GM10248 (cell line): ENCODE data around the gene SEC24C.
A peak's percentile ranks its signal among the peaks of the same experiment; 100 is the strongest.

ENCODE experiments used
- CTCF ChIA-PET: fragments of 300-600 bp; sonication (Branson Sonifier 250); formaldehyde crosslinking; extraction: SDS; loops from one replicate; lab custom pipeline; 2021; ENCODE audit warnings: antibody characterized with exemption; lab: Yijun Ruan, JAX
- POLR2A ChIA-PET: fragments of 350-650 bp; sonication (Branson Sonifier 250); formaldehyde crosslinking; extraction: SDS; loops from one replicate; lab custom pipeline; 2020; ENCODE audit warnings: antibody characterized with exemption; lab: Yijun Ruan, JAX
- DNase-seq: peaks from one replicate; pipeline ENCODE4 v3.0.0; 2012; ENCODE audit errors: extremely low spot score
- TF ChIP-seq, protein P1 (sequence below): IDR thresholded peaks from 2 replicates; pipeline ENCODE4 v1.5.1; 2012; ENCODE audit warnings: mild to moderate bottlenecking, low read depth; ENCODE audit errors: extremely low read depth, missing control alignments, control extremely low read depth

Gene SEC24C

DNA sequence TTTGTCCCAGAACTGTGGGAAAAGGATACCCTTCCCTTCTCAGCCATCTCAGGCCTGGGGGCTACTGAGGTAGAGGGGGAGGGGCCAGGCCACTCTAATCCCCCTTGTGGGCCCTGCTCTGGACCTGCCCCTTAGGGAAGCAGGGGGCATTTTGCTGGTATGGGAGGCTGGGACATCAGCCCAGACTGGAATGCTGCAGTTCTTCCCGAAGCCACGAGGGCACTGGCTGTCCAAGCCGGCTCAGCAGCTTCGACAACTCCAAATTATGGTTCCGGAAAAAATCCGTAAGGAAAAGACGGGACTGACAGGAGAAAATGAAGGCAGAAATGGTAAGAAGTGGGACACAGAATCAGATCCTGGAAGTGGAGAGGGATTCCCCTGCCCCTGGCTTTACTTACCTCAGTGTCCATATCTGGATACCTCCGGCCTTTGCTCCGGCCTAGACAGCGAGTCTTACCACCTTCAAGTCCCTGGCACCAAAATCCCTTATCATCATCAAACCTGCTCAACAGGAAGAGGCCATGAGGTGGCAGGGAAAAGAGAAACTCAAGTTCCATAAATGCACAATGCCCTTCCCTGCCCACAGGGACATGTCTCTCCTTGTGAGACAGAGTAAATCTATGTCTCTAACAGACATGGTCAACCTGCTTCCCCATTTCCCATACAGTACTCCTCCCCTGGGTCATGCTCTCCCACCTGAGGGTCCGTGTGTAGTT lies 58.3 kb downstream of the SEC24C start:
- TF ChIP-seq, protein P1, sequence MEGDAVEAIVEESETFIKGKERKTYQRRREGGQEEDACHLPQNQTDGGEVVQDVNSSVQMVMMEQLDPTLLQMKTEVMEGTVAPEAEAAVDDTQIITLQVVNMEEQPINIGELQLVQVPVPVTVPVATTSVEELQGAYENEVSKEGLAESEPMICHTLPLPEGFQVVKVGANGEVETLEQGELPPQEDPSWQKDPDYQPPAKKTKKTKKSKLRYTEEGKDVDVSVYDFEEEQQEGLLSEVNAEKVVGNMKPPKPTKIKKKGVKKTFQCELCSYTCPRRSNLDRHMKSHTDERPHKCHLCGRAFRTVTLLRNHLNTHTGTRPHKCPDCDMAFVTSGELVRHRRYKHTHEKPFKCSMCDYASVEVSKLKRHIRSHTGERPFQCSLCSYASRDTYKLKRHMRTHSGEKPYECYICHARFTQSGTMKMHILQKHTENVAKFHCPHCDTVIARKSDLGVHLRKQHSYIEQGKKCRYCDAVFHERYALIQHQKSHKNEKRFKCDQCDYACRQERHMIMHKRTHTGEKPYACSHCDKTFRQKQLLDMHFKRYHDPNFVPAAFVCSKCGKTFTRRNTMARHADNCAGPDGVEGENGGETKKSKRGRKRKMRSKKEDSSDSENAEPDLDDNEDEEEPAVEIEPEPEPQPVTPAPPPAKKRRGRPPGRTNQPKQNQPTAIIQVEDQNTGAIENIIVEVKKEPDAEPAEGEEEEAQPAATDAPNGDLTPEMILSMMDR, result no peak
- no peak for DNase-seq
- CTCF ChIA-PET, result interaction anchor here (2.0 kb wide), 1 partner anchor 8 kb away, joined by 9 read pairs; no protein-coding TSS in a partner anchor
- POLR2A ChIA-PET, result interaction anchor here (1.6 kb wide), 1 partner anchor 16 kb away, joined by 3 read pairs; no protein-coding TSS in a partner anchor

DNA sequence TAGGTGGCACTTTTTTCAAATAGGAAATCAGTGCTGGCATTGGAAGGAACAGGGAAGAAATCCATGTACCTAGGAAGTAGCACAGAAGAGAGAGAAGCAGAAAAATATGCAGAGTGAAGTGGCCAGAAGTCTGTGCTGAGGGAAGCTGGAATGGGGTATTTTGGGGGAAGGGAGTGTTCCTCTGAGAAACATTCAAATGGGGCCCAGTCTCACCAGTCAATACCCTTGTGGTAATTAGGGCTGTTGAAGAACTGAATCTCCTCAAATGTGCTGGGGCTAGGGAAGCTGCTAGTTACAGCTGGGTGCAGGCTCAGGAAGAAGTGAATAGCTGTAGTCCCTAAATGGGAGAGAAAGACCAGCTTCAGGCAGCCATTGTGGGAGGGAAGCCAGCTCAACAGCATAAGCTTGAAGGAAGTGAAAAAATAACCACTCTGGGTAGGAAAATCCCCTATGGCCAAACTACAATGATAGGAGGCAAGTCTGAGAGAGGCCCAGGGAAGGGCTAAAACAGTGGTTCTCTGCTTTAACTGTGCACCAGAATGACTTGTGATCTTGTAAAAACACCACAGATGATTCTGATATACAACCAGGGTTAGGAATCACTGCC lies 59.6 kb downstream of the SEC24C start:
- ChIA-PET POLR2A (interaction anchor here (0.7 to 1.6 kb wide), 3 partner anchors 10 to 18 kb away, joined by 3 read pairs; no protein-coding TSS in a partner anchor), CTCF (interaction anchor here (1.0 to 2.0 kb wide), 4 partner anchors 9 to 76 kb away, joined by 3 to 9 read pairs (median 4); no protein-coding TSS in a partner anchor)
- TF ChIP-seq, protein P1, result no peak
- peak; percentile 78 for DNase-seq

DNA sequence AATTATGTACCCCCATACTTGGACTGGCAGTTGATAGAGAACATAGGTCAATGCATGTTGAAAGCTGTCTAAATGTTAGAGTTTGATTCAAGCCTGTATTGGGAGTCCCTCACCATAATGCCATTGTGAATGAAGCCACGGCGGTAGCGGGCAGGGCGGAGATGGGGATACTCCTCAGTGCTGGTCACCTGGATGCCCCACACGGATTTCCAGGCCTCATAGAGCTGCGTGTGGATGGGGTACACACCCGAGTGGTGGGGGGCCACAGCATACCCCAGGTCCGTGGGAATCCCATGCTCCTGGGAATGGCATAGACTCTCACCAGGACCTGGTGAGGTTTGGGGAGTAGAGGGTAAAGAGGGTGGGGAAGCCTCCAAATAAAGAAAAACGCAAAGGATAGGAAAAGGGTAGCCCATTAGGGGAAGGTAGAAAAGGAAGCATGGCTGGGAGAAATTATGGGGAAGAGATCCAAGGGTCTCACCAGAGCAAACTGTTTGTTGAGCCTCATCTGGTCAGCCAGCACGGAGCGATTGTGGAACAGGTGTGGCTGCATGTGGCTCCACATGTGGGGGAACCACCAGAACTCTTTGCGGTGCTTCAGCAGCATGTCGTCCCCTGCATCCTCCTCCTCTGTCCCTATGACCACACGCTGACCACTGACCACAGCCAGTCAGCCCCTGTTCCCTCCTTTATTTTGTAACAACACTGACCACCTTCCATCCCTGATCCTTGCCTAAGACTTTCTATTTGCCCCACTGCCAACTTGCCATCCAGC lies 62.2 kb downstream of the SEC24C start:
- POLR2A ChIA-PET, result no interaction called here
- CTCF ChIA-PET, result interaction anchor here (1.1 to 1.8 kb wide), 4 partner anchors 8 to 22 kb away, joined by 3 to 4 read pairs (median 4); no protein-coding TSS in a partner anchor
- TF ChIP-seq, protein P1, result no peak
- DNase-seq, result no peak

DNA sequence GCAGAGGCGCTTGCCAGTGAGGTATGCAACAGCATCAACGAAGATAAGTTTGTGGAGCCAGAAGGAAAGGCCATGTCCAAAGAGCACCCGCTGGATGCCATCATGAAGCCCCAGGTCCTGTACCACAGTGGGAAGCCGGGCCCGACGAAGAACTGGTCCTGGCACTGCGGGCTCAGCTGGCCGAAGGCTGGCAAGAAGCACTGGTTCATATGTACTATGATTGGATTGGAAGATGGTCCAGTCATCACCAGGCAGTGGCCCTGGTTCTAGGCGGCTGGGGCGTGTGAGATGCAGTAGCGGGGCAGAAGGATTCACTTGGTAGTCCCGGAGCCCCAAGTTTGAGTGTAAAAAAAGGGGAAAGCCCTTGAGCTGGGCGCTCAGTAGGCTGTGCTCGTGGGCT lies 63.3 kb downstream of the SEC24C start:
- no peak for DNase-seq
- POLR2A ChIA-PET, result no interaction called here
- CTCF ChIA-PET, result interaction anchor here (1.1 to 1.8 kb wide), 2 partner anchors 9 to 14 kb away, joined by 3 to 4 read pairs; no protein-coding TSS in a partner anchor
- TF ChIP-seq, protein P1, result no peak

DNA sequence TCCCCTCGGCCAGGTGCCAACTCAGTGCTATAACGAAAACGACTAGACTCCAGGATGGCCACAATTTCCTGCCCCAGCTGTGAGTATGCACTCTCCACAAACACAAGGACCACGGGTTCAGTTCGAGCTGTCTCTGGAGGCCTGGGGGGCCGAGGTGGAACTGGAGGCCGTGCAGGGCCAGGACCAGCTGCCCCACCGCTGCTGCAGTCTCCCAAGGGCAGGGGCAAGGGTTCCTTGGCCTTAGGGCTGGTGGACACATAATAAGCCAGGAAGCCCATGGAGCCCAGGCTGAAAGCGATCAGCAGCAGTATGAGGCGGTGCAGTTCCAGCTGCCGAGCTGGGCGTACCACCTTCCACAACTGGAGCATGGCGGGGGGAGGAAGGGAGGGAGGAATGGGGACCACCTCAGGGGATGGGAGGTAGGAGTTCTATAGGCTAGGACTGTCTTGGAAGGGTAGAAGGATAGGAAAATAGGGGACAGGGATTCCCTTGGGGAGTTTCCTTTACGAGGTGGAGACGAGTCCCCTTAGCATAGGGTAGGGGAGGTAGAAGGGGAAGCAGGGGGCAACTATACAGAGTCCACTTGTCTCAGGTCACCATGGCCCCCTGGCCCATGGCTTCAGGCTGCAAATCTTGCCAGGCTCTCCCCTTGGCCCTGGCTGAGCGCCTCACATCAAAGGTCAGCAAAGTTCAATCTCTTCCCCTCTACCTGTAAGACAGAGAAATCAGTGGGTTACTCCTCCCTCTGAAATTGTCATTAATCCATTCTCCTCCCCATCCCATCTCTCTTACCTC lies 64.0 kb downstream of the SEC24C start:
- POLR2A ChIA-PET, result no interaction called here
- no peak for DNase-seq
- CTCF ChIA-PET, result interaction anchor here (1.2 to 2.6 kb wide), 4 partner anchors 15 to 71 kb away, joined by 3 to 13 read pairs (median 6); no protein-coding TSS in a partner anchor
- TF ChIP-seq, protein P1, result no peak
